ENCODE measurements around the gene EIF4A2. TPM values are rescaled to one million over a fixed set of nuclear protein-coding genes. Genes with fewer than 3 reads are reported as not detected.
A peak's percentile ranks its signal among the peaks of the same experiment; 100 is the strongest.

EIF4A2 gene
- total RNA-seq, 1 experiment from 2014 or later = 398 TPM

- H2BK120ac ChIP-seq (ENCODE audit: low read depth, low read length, poor library complexity, severe bottlenecking) = no peak overlapping the region
- no peak overlapping the region for H2BK12ac ChIP-seq (ENCODE audit: insufficient read length, low read depth, low read length)
- H3K14ac ChIP-seq (ENCODE audit: insufficient read depth, low read length) = no peak overlapping the region
- H2BK15ac ChIP-seq (ENCODE audit: low read depth, low read length) = no peak overlapping the region
- H3K9me3 ChIP-seq (ENCODE audit: control insufficient read depth, low read depth, low read length) = no peaks in the 10 kb centered on the region
- H3K4me2 ChIP-seq (ENCODE audit: insufficient read depth, insufficient read length, low read length) = peak overlapping the region; percentile 50
- no peak overlapping the region for H3K18ac ChIP-seq (ENCODE audit: insufficient read length, low read depth, low read length)
- H3K27ac ChIP-seq (ENCODE audit: insufficient read length, low read depth, low read length) = no peak overlapping the region
- no peaks in the 10 kb centered on the region for H3K79me2 ChIP-seq (ENCODE audit: insufficient read depth, low read length)
- Mint-ChIP-seq H3K27ac (no peak overlapping the region), H3K4me1 (peaks cover 37 to 40% of the 10 kb centered on the region in 2 experiments), H3K27me3 (ENCODE audit: low read depth) (peaks cover 56% of the 10 kb centered on the region), H3K36me3 (ENCODE audit: insufficient read depth in 1 of 3, low read depth in 3 of 3) (no peaks in the 10 kb centered on the region), H3K9me3 (no peaks in the 10 kb centered on the region; a peak in 1 of 5 replicates), H3K4me3 (peak overlapping the region; percentile 68 to 78)
- no peak overlapping the region for H2BK5ac ChIP-seq (ENCODE audit: insufficient read length, low read length)
- H2AK5ac ChIP-seq (ENCODE audit: insufficient read length, low read length) = no peak overlapping the region
- peaks cover 5% of the 10 kb centered on the region; the same call in 1 of the 2 replicates for H3K27me3 ChIP-seq (ENCODE audit: insufficient read depth, low read length)
- H3T11ph ChIP-seq (ENCODE audit: low read length) = no peak overlapping the region
- peak; percentile 80 for DNase-seq
- H3K56ac ChIP-seq (ENCODE audit: insufficient read length, low read depth, low read length) = no peak overlapping the region
- no peaks in the 10 kb centered on the region; the same call in 1 of the 2 replicates for H3K4me1 ChIP-seq (ENCODE audit: insufficient read depth, low read length)
- no peak overlapping the region for H3K4ac ChIP-seq (ENCODE audit: low read depth, low read length)
- no peak overlapping the region for H4K8ac ChIP-seq (replicated peaks; ENCODE audit: insufficient read length, low read depth, low read length)
- no peak overlapping the region for H3K23ac ChIP-seq (ENCODE audit: insufficient read length, low read depth, low read length)
- no peak overlapping the region for H2AFZ ChIP-seq (ENCODE audit: low read length)
- H4K91ac ChIP-seq (ENCODE audit: insufficient read length, low read depth, low read length) = no peak overlapping the region
- TF ChIP-seq, protein P1, sequence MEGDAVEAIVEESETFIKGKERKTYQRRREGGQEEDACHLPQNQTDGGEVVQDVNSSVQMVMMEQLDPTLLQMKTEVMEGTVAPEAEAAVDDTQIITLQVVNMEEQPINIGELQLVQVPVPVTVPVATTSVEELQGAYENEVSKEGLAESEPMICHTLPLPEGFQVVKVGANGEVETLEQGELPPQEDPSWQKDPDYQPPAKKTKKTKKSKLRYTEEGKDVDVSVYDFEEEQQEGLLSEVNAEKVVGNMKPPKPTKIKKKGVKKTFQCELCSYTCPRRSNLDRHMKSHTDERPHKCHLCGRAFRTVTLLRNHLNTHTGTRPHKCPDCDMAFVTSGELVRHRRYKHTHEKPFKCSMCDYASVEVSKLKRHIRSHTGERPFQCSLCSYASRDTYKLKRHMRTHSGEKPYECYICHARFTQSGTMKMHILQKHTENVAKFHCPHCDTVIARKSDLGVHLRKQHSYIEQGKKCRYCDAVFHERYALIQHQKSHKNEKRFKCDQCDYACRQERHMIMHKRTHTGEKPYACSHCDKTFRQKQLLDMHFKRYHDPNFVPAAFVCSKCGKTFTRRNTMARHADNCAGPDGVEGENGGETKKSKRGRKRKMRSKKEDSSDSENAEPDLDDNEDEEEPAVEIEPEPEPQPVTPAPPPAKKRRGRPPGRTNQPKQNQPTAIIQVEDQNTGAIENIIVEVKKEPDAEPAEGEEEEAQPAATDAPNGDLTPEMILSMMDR (conservative IDR thresholded peaks at IDR 0.05) = no peak
- no peaks in the 10 kb centered on the region for H4K20me1 ChIP-seq (ENCODE audit: control insufficient read depth, insufficient read depth, insufficient read length)
- no peak overlapping the region for H3K9ac ChIP-seq (ENCODE audit: extremely low read depth, insufficient read length, low read length)
- peaks cover 14% of the 10 kb centered on the region for H3K23me2 ChIP-seq (ENCODE audit: insufficient read length, low read depth, low read length, poor library complexity, severe bottlenecking)
- WGBS (ENCODE audit: extremely low coverage, insufficient read length, low lambda C conversion rate) = no CpG with 5 or more reads among the region's 23 CpGs
- no peaks in the 10 kb centered on the region for H3K79me1 ChIP-seq (ENCODE audit: insufficient read depth, low read depth, low read length, poor library complexity, severe bottlenecking)
- no peak overlapping the region for H2BK20ac ChIP-seq (ENCODE audit: low read depth, low read length, poor library complexity, severe bottlenecking)
- H4K5ac ChIP-seq (ENCODE audit: insufficient read length, low read depth, low read length) = no peak overlapping the region
Measured at GRCh38 chr3:186825294-186825821, 42.0 kb downstream of the EIF4A2 start.

Measured in H9 (cell line).